ENCODE results near the gene VPS13D.

DNA sequence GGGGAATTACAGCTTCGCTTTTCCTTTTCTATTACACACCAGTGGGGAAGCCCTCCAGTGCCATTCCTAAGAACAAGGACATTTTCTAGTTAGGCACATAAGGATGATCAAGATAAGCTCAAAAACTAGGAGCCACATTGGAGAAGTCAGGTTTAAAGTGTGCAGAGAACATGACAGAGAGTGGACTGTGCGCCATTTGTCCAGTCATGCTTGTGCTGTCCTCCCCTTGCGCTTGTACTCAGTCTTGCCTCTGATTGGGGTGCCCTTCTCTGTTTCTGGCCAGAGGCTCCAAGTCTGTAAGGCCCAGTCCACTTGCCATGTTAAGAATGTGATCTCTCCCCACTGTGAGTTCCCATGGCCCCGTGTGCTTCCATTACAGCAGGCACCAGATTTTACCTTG lies 198.5 kb downstream of the VPS13D start:
- TF ChIP-seq, protein P1, sequence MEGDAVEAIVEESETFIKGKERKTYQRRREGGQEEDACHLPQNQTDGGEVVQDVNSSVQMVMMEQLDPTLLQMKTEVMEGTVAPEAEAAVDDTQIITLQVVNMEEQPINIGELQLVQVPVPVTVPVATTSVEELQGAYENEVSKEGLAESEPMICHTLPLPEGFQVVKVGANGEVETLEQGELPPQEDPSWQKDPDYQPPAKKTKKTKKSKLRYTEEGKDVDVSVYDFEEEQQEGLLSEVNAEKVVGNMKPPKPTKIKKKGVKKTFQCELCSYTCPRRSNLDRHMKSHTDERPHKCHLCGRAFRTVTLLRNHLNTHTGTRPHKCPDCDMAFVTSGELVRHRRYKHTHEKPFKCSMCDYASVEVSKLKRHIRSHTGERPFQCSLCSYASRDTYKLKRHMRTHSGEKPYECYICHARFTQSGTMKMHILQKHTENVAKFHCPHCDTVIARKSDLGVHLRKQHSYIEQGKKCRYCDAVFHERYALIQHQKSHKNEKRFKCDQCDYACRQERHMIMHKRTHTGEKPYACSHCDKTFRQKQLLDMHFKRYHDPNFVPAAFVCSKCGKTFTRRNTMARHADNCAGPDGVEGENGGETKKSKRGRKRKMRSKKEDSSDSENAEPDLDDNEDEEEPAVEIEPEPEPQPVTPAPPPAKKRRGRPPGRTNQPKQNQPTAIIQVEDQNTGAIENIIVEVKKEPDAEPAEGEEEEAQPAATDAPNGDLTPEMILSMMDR (IDR thresholded peaks at IDR 0.05): no peak
- TF ChIP-seq GABPB1 (CRISPR knock-in tag; IDR thresholded peaks at IDR 0.05): no peak

Data from WTC11 (cell line).